Measurements from ENCODE around the gene DLL1.

Gene DLL1

DNA sequence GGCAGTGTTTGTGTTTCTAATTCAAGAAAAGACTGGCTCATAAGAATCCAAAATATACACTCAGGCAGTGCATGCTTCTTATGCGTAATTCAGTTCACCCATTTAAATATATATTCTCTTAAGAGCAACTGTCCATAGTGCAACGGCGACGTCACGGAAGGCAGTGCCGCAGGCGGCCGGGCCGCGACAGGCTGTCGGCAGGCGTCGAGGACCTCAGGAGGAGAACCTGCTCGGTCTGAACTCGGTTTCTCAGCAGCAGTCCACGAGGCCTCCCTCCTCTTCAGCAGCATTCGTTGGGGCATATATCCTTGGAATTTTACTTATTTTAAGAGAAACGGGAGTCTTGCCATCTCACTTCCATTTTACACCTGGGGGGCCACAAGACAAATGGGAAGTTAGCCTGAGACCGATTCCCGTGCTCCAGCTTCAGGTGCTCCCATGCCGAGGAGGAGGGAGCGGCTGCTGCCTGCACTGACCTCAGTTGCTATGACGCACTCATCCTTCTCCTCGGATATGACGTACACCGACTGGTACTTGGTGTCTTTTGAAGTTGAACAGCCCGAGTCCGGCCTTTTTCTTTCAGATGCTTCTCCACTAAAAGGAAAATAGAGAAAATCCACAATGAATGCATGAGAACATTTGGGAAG, 8.2 kb downstream of the DLL1 start:
- DNase-seq = no peak

GRCh38 chr6:170281331-170282292, 9.3 kb downstream of the DLL1 start:
- DNase-seq = no peak

DNA sequence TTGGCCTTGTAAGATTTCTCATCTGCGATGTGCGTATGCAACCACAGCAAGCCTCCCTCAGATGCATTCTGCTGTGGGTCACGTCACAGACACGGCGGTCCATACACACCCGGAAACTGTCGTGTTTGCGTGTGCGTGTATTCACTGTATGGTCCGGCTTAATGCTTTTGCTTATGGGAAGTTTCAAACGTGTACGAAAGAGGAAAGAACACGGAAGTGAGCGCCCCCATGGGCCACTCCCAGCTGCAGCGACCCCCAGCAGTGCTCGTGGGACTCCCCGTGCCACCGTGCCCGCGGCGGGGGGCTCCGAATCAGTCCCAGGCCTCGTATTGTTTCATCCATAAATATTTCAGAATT, 10.2 kb downstream of the DLL1 start:
- no peak for DNase-seq

GRCh38 chr6:170279977-170280688, 10.7 kb downstream of the DLL1 start:
- peak; percentile 61 for DNase-seq

- no peak for DNase-seq
Observed at GRCh38 chr6:170279426-170279825, 11.5 kb downstream of the DLL1 start.

DNA sequence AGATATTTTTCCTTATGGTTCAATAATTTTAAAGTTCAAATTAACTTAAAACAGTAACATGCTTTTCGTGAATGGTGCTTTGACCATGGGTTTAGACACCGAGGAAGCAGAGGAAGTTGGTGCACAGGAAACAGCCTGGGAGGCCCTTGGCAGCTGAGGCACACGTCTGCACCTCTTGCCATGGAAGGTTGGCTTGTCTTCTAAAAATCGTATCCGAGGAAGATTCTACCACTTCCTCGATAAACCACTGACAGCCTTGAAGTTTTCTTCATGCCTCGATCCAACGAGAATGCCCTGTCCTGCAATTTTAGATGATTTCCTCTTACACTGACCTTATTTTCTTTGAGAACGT, 12.2 kb downstream of the DLL1 start:
- no peak for DNase-seq

DNA sequence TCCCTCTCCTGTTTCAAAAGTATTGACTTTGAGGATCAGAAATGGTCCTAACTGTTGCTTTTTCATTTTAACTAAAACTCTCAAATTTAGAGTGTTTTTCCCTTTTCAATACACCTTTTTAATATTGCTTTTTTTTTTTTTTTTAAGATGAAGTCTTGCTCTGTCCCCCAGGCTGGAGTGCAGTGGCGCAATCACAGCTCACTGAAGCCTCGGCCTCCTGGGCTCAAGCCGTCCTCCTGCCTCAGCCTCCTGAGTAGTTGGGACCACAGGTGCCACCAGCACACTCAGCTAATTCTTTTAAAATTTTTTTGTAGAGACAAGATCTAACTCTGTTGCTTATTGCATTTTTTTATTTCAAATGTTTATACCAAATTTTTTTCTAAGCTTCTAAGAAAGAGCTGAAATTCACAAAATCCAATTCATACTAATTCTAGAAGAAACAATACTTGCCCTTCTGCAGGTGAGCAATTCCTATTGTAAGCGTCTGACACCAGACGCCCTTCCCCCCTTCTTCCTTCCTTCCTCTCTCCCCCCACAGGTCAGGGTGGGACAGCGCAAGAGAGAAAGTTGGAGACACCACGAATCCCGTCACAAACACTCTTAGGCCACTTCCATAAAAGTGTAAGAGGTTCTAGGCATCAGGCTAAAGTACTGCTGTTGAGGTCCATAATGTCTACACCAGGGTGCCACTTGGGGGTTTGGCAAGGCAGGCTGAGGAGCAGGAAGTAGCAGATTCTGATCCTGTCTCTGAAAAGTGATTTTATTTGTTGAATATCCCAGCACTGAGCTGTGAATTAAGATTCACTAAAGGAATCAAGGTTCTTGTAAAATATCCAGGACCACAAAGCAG, 12.8 kb downstream of the DLL1 start:
- DNase-seq = no peak

GRCh38 chr6:170276369-170277057, 14.4 kb downstream of the DLL1 start:
- no peak for DNase-seq

GRCh38 chr6:170274713-170275560, 15.9 kb downstream of the DLL1 start:
- DNase-seq = no peak

DNA sequence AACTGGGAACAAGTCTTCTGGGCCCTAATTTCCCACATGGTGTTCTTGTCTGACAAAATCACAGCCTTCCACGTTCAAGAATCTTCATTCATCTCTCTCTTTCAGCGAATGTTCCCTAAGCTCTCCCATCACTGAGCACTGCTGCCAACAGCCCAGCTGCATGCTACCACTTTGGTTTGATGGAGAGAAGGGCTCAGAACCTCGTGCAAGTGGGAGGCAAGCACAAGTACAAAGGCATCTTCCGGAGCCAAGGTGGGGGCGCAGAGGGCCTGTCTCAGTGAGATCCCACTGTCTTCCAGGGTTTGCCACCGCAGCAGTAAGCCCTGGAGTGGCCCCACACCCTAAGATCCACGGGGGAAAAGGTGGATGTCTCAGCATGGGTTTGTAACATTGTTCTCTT, 17.2 kb downstream of the DLL1 start:
- DNase-seq = no peak

GRCh38 chr6:170273191-170273590, 17.7 kb downstream of the DLL1 start:
- DNase-seq = no peak

GRCh38 chr6:170272341-170273065, 18.4 kb downstream of the DLL1 start:
- DNase-seq = no peak

DNA sequence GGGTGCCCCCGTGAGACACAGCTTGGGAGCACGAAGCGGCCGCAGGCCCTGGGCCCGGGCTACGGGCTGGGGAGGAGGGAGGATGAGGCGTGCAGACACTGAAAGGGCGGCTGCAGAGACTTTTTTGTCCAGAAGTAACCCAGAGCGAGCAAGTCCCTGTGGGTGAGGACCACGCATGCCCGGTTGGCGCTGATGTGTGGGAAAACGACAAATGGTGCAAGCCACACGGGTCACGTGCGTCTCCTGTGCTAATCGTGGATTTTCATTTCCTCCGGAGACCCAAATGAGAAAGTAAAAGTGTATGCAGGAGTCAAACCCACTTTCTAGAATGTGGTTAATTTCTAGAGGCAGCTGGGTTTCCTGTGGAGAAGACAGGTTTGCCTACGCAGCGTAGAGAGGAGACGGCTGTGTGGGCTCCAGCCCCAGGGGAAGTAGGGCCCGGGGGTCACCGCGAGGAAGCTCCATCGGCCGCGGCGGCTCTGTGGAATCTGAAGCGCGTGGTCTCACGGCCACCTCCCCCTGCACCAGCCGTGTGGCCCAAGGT, 19.0 kb downstream of the DLL1 start:
- no peak for DNase-seq

DNA sequence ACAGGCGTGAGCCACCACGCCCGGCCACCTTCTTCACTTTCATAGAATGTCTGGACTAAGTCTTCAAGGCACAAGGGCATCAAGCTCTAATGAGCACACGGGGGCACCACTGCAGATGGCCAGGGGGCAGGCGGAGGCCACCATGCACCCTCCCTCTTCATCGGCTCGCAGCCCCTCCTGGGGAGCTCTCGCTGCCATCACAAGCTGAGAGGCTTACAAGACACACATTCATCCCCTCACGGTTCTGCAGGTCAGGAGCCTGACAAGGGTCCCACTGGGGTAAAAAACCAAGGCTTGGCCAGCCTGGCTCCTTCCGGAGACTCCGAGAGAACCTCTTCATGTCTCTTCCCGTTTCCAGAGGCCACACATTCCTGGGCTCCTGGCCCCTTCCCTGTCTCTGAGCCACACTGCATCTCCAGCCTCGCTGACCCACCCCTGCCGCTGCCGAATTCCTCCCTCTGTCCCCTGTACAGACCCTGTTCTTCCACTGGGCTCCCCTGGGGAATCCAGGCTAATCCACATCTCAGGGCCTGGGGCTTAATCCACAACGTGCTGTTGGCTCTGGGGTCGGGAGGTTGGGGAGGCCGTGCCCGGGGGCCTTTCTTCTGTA, 19.8 kb downstream of the DLL1 start:
- DNase-seq = no peak

GRCh38 chr6:170269846-170270541, 20.9 kb downstream of the DLL1 start:
- no peak for DNase-seq

GRCh38 chr6:170269151-170269845, 21.6 kb downstream of the DLL1 start:
- no peak for DNase-seq

GRCh38 chr6:170268216-170269129, 22.4 kb downstream of the DLL1 start:
- no peak for DNase-seq

Measured in EL (cell line).